HG02870 (cell line): ENCODE results near the gene LSM2.
"Not testable (repeated sequence)": the region's sequence is repeated elsewhere in the genome, so short reads cannot be mapped to it uniquely, and the experiment has no call there.

Experiments used
- ATAC-seq: cut with Tn5 transposase; IDR thresholded peaks from one replicate; pipeline ENCODE4 v1.9.1; 2021; ENCODE audit warnings: mild to moderate bottlenecking, moderate library complexity; ENCODE audit not compliant: unreplicated experiment

Gene LSM2

GRCh38 chr6:31799781-31800180 lies 7.0 kb downstream of the LSM2 start:
- ATAC-seq: no peak

- ATAC-seq: no peak
These were observed 9.2 kb downstream of the LSM2 start for GRCh38 chr6:31797588-31797987.

GRCh38 chr6:31796993-31797385 lies 9.8 kb downstream of the LSM2 start:
- no peak for ATAC-seq

- peak; percentile 63 for ATAC-seq
These were observed 11.0 kb downstream of the LSM2 start, which contains the start of gene VARS1 for GRCh38 chr6:31795616-31796298. Gene VARS1 (minus strand): TSS chr6:31795752. CDS start chr6:31795217, 535 bp downstream.

GRCh38 chr6:31794866-31795615 lies 11.7 kb downstream of the LSM2 start:
- peak; percentile 16 for ATAC-seq

- no peak for ATAC-seq
These were observed 12.4 kb downstream of the LSM2 start for GRCh38 chr6:31794294-31794865.

GRCh38 chr6:31793927-31794245 lies 12.9 kb downstream of the LSM2 start:
- ATAC-seq: not testable (repeated sequence)

- no peak for ATAC-seq
These were observed 14.0 kb downstream of the LSM2 start for GRCh38 chr6:31792761-31793171.

GRCh38 chr6:31792090-31792374 lies 14.7 kb downstream of the LSM2 start:
- no peak for ATAC-seq

GRCh38 chr6:31791324-31792089 lies 15.3 kb downstream of the LSM2 start:
- no peak for ATAC-seq

GRCh38 chr6:31785475-31785874 lies 21.3 kb downstream of the LSM2 start:
- ATAC-seq: no peak

- ATAC-seq: no peak
These were observed 22.5 kb downstream of the LSM2 start for GRCh38 chr6:31784098-31784925.

GRCh38 chr6:31782126-31782855 lies 24.5 kb downstream of the LSM2 start:
- no peak for ATAC-seq

GRCh38 chr6:31781244-31782125 lies 25.3 kb downstream of the LSM2 start:
- ATAC-seq: no peak

- ATAC-seq: no peak
These were observed 26.1 kb downstream of the LSM2 start for GRCh38 chr6:31780507-31781243.

GRCh38 chr6:31779908-31780307 lies 26.9 kb downstream of the LSM2 start:
- ATAC-seq: no peak

GRCh38 chr6:31778999-31779885 lies 27.5 kb downstream of the LSM2 start:
- no peak for ATAC-seq
